ENCODE data around the gene CCR4. TPM values are rescaled to one million over a fixed set of nuclear protein-coding genes. Genes with fewer than 3 reads are reported as not detected.

Gene CCR4
- total RNA-seq, 1 donor = not detected

DNA sequence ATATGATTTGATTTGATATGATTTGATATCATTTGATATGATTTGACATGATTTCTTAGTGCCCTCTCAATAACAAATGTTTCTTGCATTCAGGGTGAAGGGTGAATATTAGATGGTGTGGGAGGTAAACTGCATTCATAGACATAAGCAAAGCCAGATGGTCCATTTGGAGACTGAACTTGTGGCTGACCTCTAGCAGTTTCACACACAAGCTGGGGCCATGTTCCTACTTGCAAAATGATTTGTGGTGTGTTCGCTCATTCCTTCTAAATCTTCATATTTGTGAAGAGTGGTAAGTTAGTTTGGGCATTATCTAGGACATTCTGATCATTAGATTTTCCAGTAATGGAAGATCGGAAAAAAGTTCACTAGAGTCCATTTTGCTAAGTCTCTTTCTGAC lies 40.5 kb upstream of the CCR4 start:
- peaks cover 8% of the 10 kb centered on the region for H3K4me1 ChIP-seq (ENCODE audit: insufficient read depth, low read length)
- H3K4me2 ChIP-seq (ENCODE audit: insufficient read depth, low read length) = no peak overlapping the region
- TF ChIP-seq, protein P1, sequence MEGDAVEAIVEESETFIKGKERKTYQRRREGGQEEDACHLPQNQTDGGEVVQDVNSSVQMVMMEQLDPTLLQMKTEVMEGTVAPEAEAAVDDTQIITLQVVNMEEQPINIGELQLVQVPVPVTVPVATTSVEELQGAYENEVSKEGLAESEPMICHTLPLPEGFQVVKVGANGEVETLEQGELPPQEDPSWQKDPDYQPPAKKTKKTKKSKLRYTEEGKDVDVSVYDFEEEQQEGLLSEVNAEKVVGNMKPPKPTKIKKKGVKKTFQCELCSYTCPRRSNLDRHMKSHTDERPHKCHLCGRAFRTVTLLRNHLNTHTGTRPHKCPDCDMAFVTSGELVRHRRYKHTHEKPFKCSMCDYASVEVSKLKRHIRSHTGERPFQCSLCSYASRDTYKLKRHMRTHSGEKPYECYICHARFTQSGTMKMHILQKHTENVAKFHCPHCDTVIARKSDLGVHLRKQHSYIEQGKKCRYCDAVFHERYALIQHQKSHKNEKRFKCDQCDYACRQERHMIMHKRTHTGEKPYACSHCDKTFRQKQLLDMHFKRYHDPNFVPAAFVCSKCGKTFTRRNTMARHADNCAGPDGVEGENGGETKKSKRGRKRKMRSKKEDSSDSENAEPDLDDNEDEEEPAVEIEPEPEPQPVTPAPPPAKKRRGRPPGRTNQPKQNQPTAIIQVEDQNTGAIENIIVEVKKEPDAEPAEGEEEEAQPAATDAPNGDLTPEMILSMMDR (IDR thresholded peaks at IDR 0.05; ENCODE audit: extremely low read depth, low read depth, low read length) = no peak
- no peak for DNase-seq (ENCODE audit: insufficient read length, low spot score, missing footprints)
- H3K79me2 ChIP-seq (ENCODE audit: insufficient read depth, low read length) = no peaks in the 10 kb centered on the region
- H3K4me3 ChIP-seq (ENCODE audit: insufficient read depth, low read length) = no peak overlapping the region
- no peaks in the 10 kb centered on the region for H3K27me3 ChIP-seq (ENCODE audit: insufficient read depth, low read length)
- no peaks in the 10 kb centered on the region for H3K9me3 ChIP-seq (ENCODE audit: low read depth, low read length)
- no peaks in the 10 kb centered on the region for H3K36me3 ChIP-seq (ENCODE audit: insufficient read depth, low read length)
- no peak overlapping the region for H3K27ac ChIP-seq (ENCODE audit: low read depth, low read length)
- no peak overlapping the region for H2AFZ ChIP-seq (ENCODE audit: low read length)
- H4K20me1 ChIP-seq (ENCODE audit: insufficient read depth, low read length) = no peaks in the 10 kb centered on the region

DNA sequence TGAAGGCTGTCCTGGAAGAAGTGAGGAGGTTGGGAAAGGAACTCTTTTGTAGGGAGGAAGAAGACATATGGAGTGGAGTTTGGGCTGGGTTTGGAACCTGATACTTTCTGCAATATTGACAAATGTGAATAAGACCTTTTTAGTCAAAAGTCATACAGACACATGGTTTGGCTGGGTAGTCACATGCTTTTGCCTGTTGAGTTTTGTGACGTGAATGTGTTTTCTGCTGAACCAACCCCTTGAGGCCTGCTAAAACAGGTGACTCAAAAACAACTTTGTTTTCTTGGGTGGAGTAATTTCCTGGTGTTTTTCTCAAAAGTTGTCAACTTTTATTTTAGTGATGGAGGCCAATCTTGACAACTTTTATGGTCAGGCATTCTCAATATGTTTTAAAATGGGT lies 39.4 kb upstream of the CCR4 start:
- H3K36me3 ChIP-seq (ENCODE audit: insufficient read depth, low read length) = no peaks in the 10 kb centered on the region
- no peak for DNase-seq (ENCODE audit: insufficient read length, low spot score, missing footprints)
- no peak overlapping the region for H3K27ac ChIP-seq (ENCODE audit: low read depth, low read length)
- no peak overlapping the region for H2AFZ ChIP-seq (ENCODE audit: low read length)
- no peaks in the 10 kb centered on the region for H3K79me2 ChIP-seq (ENCODE audit: insufficient read depth, low read length)
- H3K4me1 ChIP-seq (ENCODE audit: insufficient read depth, low read length) = peaks cover 8% of the 10 kb centered on the region
- H4K20me1 ChIP-seq (ENCODE audit: insufficient read depth, low read length) = no peaks in the 10 kb centered on the region
- no peaks in the 10 kb centered on the region for H3K27me3 ChIP-seq (ENCODE audit: insufficient read depth, low read length)
- peaks cover 3% of the 10 kb centered on the region for H3K9me3 ChIP-seq (ENCODE audit: low read depth, low read length)
- TF ChIP-seq, protein P1 (IDR thresholded peaks at IDR 0.05; ENCODE audit: extremely low read depth, low read depth, low read length) = no peak
- H3K4me3 ChIP-seq (ENCODE audit: insufficient read depth, low read length) = no peak overlapping the region
- no peak overlapping the region for H3K4me2 ChIP-seq (ENCODE audit: insufficient read depth, low read length)

DNA sequence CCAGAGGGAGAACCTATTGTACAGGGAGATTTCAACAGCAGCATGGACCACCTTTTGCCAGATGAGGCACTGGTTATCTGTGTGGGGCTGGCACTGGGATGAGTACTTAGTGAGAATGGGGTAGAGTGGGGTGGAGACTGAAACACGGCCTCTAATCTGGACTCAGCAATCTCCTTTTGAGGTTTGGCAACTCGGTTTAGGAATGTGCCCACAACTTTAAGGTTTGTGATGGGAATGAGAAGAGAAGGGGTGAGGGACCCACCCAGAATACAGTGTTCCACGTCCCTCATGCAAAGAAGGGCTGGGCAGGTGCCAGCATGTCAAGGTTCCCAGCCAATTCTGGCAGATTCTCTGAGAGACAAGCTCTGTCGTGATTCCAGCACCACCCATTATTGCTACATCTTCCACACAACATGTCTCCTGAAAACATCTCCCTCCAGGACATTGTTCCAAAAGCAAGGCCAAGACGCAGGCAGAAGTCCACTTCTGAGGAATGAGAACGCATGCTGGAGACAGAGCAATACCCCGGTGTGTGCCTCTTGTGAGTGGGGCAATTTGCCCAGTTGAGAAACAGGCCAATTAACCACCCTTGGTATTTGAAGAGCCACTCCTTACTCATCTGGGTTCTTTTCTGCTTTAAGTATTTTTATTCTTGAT lies 37.5 kb upstream of the CCR4 start:
- H2AFZ ChIP-seq (ENCODE audit: low read length) = peak overlapping the region; percentile 54
- peaks cover 7% of the 10 kb centered on the region for H3K9me3 ChIP-seq (ENCODE audit: low read depth, low read length)
- H3K36me3 ChIP-seq (ENCODE audit: insufficient read depth, low read length) = no peaks in the 10 kb centered on the region
- no peak overlapping the region for H3K4me3 ChIP-seq (ENCODE audit: insufficient read depth, low read length)
- H3K27me3 ChIP-seq (ENCODE audit: insufficient read depth, low read length) = no peaks in the 10 kb centered on the region
- no peaks in the 10 kb centered on the region for H4K20me1 ChIP-seq (ENCODE audit: insufficient read depth, low read length)
- TF ChIP-seq, protein P1 (IDR thresholded peaks at IDR 0.05; ENCODE audit: extremely low read depth, low read depth, low read length) = no peak
- peak overlapping the region; percentile 7 for H3K4me2 ChIP-seq (ENCODE audit: insufficient read depth, low read length)
- no peaks in the 10 kb centered on the region for H3K79me2 ChIP-seq (ENCODE audit: insufficient read depth, low read length)
- peaks cover 8% of the 10 kb centered on the region for H3K4me1 ChIP-seq (ENCODE audit: insufficient read depth, low read length)
- no peak for DNase-seq (ENCODE audit: insufficient read length, low spot score, missing footprints)
- no peak overlapping the region for H3K27ac ChIP-seq (ENCODE audit: low read depth, low read length)

DNA sequence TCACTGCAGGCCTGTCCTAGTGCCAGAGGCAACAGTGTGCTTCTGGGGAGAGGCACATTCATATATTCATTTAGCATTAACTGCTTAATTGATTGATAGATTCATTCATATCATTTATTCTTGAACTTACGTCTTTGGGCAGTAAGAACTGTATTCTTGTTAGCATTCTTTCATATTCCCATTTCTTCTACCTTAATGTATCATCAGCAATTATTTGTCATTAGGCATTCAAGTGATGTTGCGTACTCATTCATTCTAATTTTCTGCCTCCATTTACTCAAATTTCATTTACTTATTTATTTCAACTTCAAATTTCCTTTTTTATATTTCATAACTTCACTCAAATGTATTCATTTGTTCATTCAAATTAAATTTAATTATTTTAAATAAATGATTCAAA lies 31.5 kb upstream of the CCR4 start:
- H3K79me2 ChIP-seq (ENCODE audit: insufficient read depth, low read length) = no peaks in the 10 kb centered on the region

More for the DNA sequence above, 31.5 kb upstream of the CCR4 start:
- no peaks in the 10 kb centered on the region for H3K4me1 ChIP-seq (ENCODE audit: insufficient read depth, low read length)
- no peaks in the 10 kb centered on the region for H4K20me1 ChIP-seq (ENCODE audit: insufficient read depth, low read length)
- no peak overlapping the region for H2AFZ ChIP-seq (ENCODE audit: low read length)
- H3K9me3 ChIP-seq (ENCODE audit: low read depth, low read length) = peaks cover 7% of the 10 kb centered on the region
- H3K4me3 ChIP-seq (ENCODE audit: insufficient read depth, low read length) = no peak overlapping the region
- H3K36me3 ChIP-seq (ENCODE audit: insufficient read depth, low read length) = no peaks in the 10 kb centered on the region
- H3K27me3 ChIP-seq (ENCODE audit: insufficient read depth, low read length) = peaks cover 6% of the 10 kb centered on the region
- TF ChIP-seq, protein P1 (IDR thresholded peaks at IDR 0.05; ENCODE audit: extremely low read depth, low read depth, low read length) = no peak
- DNase-seq (ENCODE audit: insufficient read length, low spot score, missing footprints) = no peak
- H3K27ac ChIP-seq (ENCODE audit: low read depth, low read length) = no peak overlapping the region
- no peak overlapping the region for H3K4me2 ChIP-seq (ENCODE audit: insufficient read depth, low read length)

All from osteoblast (primary cell).